ENCODE measurements around the gene PASK. TPM values are rescaled to one million over a fixed set of nuclear protein-coding genes. Genes with fewer than 3 reads are reported as not detected.
"Not testable (repeated sequence)": the region's sequence is repeated elsewhere in the genome, so short reads cannot be mapped to it uniquely, and the experiment has no call there.

The PASK gene
- polyA plus RNA-seq, 1 experiment = 2.0 TPM

DNA sequence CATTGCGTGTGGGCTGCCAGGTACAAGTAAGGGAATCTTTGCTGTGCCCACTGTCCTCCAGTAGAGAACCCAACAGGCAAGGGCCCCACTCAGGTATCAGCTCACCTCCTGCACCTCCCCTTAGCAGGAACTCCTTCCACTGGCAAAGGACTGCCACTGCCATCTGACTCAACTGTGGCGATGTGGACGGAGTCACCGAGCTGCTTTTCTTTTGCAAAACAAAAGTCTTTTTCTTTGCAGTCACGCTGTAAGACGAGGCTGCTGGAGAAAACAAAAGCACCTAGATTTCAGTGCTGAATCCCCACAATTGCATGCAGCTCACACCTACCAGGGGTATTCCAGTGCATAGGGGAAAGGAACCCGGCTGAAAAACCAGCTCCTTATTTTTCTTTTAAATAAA lies 55.1 kb downstream of the PASK start:
- no peak for DNase-seq (ENCODE audit: low read depth, low spot score)
- ChIA-PET CTCF (no interaction called here), POLR2A (no interaction called here)
- Histone ChIP-seq H3K27ac (ENCODE audit: low read depth, low read length) (peak overlapping the region; percentile 11), H3K4me3 (ENCODE audit: low read depth, low read length) (no peak overlapping the region), H3K27me3 (ENCODE audit: control insufficient read depth, insufficient read depth, low read length) (no peaks in the 10 kb centered on the region), H3K9me3 (ENCODE audit: control insufficient read depth, insufficient read depth, low read length) (no peaks in the 10 kb centered on the region)
- TF ChIP-seq, protein P1, sequence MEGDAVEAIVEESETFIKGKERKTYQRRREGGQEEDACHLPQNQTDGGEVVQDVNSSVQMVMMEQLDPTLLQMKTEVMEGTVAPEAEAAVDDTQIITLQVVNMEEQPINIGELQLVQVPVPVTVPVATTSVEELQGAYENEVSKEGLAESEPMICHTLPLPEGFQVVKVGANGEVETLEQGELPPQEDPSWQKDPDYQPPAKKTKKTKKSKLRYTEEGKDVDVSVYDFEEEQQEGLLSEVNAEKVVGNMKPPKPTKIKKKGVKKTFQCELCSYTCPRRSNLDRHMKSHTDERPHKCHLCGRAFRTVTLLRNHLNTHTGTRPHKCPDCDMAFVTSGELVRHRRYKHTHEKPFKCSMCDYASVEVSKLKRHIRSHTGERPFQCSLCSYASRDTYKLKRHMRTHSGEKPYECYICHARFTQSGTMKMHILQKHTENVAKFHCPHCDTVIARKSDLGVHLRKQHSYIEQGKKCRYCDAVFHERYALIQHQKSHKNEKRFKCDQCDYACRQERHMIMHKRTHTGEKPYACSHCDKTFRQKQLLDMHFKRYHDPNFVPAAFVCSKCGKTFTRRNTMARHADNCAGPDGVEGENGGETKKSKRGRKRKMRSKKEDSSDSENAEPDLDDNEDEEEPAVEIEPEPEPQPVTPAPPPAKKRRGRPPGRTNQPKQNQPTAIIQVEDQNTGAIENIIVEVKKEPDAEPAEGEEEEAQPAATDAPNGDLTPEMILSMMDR (IDR thresholded peaks at IDR 0.05; ENCODE audit: low read depth, low read length) = no peak

DNA sequence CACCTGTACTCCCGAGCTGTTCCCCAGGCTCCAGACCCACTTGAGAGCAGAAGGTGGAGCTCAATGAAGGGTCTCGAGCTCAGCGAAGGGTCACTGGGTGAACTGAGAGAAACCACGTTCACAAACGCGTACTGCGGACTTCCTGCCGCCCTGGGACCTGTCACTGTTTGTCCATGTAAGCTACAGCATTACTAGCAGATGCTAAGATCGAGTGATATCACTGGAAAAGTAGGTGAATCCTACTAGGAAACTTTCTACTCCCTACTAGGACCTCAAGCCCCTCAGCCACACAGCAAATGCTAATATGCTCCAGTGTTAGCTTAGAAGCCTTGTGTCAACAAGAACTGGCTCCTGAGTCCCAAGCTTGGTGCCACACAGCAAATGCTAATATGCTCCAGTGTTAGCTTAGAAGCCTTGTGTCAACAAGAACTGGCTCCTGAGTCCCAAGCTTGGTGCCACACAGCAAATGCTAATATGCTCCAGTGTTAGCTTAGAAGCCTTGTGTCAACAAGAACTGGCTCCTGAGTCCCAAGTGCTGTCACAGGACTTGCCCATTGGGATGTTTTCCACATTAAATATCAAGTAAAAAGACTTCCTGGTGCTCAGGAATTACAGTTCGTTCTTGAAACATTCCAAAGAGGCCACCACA lies 56.0 kb downstream of the PASK start:
- CTCF ChIA-PET = interaction anchor here (1.6 kb wide), 1 partner anchor 14 kb away, joined by 3 read pairs; no protein-coding TSS in a partner anchor
- H3K27ac ChIP-seq (ENCODE audit: low read depth, low read length); H3K27me3 ChIP-seq (ENCODE audit: control insufficient read depth, insufficient read depth, low read length); H3K9me3 ChIP-seq (ENCODE audit: control insufficient read depth, insufficient read depth, low read length); POLR2A ChIA-PET; DNase-seq (ENCODE audit: low read depth, low spot score); H3K4me3 ChIP-seq (ENCODE audit: low read depth, low read length): not testable (repeated sequence)

- CTCF ChIA-PET = interaction anchor here (1.6 kb wide), 1 partner anchor 14 kb away, joined by 3 read pairs; no protein-coding TSS in a partner anchor
- Histone ChIP-seq H3K4me3 (ENCODE audit: low read depth, low read length) (no peak overlapping the region), H3K27me3 (ENCODE audit: control insufficient read depth, insufficient read depth, low read length) (no peaks in the 10 kb centered on the region), H3K27ac (ENCODE audit: low read depth, low read length) (no peak overlapping the region), H3K9me3 (ENCODE audit: control insufficient read depth, insufficient read depth, low read length) (no peaks in the 10 kb centered on the region)
- POLR2A ChIA-PET = no interaction called here
- TF ChIP-seq, protein P1 (IDR thresholded peaks at IDR 0.05; ENCODE audit: low read depth, low read length) = no peak
- DNase-seq (ENCODE audit: low read depth, low spot score) = no peak
Observed at GRCh38 chr2:241092677-241093076, 56.6 kb downstream of the PASK start.

- H3K4me3 ChIP-seq (ENCODE audit: low read depth, low read length) = no peak overlapping the region
- ChIA-PET POLR2A (no interaction called here), CTCF (interaction anchor here (1.6 kb wide), 1 partner anchor 13 kb away, joined by 3 read pairs; no protein-coding TSS in a partner anchor)
- TF ChIP-seq, protein P1 (IDR thresholded peaks at IDR 0.05; ENCODE audit: low read depth, low read length) = no peak
- DNase-seq (ENCODE audit: low read depth, low spot score) = no peak
- H3K27ac ChIP-seq (ENCODE audit: low read depth, low read length) = no peak overlapping the region
- H3K9me3 ChIP-seq (ENCODE audit: control insufficient read depth, insufficient read depth, low read length) = no peaks in the 10 kb centered on the region; the same call in 1 of the 2 replicates
- H3K27me3 ChIP-seq (ENCODE audit: control insufficient read depth, insufficient read depth, low read length) = no peaks in the 10 kb centered on the region
Observed at GRCh38 chr2:241091734-241092445, 57.4 kb downstream of the PASK start.

GRCh38 chr2:241091201-241091600 lies 58.1 kb downstream of the PASK start:
- ChIA-PET POLR2A (no interaction called here), CTCF (no interaction called here)
- Histone ChIP-seq H3K9me3 (ENCODE audit: control insufficient read depth, insufficient read depth, low read length) (no peaks in the 10 kb centered on the region; the same call in 1 of the 2 replicates), H3K27me3 (ENCODE audit: control insufficient read depth, insufficient read depth, low read length) (no peaks in the 10 kb centered on the region), H3K27ac (ENCODE audit: low read depth, low read length) (no peak overlapping the region), H3K4me3 (ENCODE audit: low read depth, low read length) (no peak overlapping the region)
- DNase-seq (ENCODE audit: low read depth, low spot score) = no peak
- TF ChIP-seq, protein P1 (IDR thresholded peaks at IDR 0.05; ENCODE audit: low read depth, low read length) = no peak
